ENCODE data around the gene GJC1.
"Not testable (repeated sequence)": the region's sequence is repeated elsewhere in the genome, so short reads cannot be mapped to it uniquely, and the experiment has no call there.

GJC1 gene

GRCh38 chr17:44760474-44761308 lies 69.4 kb downstream of the GJC1 start:
- no peak for DNase-seq (ENCODE audit: low read depth)

- no peak for DNase-seq (ENCODE audit: low read depth)
Measured at GRCh38 chr17:44759916-44760243, 70.2 kb downstream of the GJC1 start.

- no peak for DNase-seq (ENCODE audit: low read depth)
Measured at GRCh38 chr17:44759086-44759915, 70.8 kb downstream of the GJC1 start.

GRCh38 chr17:44758414-44759085 lies 71.5 kb downstream of the GJC1 start, which contains the start of gene ADAM11:
Gene ADAM11, plus strand, starts transcription at chr17:44758988. Its CDS starts 212 bp downstream, at chr17:44759200.
- no peak for DNase-seq (ENCODE audit: low read depth)

GRCh38 chr17:44757918-44758413 lies 72.1 kb downstream of the GJC1 start:
- DNase-seq (ENCODE audit: low read depth) = no peak

- no peak for DNase-seq (ENCODE audit: low read depth)
Measured at GRCh38 chr17:44757045-44757917, 72.8 kb downstream of the GJC1 start.

- not testable (repeated sequence) for DNase-seq (ENCODE audit: low read depth)
Measured at GRCh38 chr17:44755180-44755579, 74.9 kb downstream of the GJC1 start.

- DNase-seq (ENCODE audit: low read depth) = no peak
Measured at GRCh38 chr17:44754276-44754675, 75.8 kb downstream of the GJC1 start.

GRCh38 chr17:44752953-44753861 lies 76.9 kb downstream of the GJC1 start:
- DNase-seq (ENCODE audit: low read depth) = no peak

- no peak for DNase-seq (ENCODE audit: low read depth)
Measured at GRCh38 chr17:44751806-44752205, 78.3 kb downstream of the GJC1 start.

GRCh38 chr17:44751331-44751730 lies 78.8 kb downstream of the GJC1 start:
- no peak for DNase-seq (ENCODE audit: low read depth)

GRCh38 chr17:44749980-44750318 lies 80.1 kb downstream of the GJC1 start:
- no peak for DNase-seq (ENCODE audit: low read depth)

GRCh38 chr17:44749076-44749979 lies 80.8 kb downstream of the GJC1 start:
- DNase-seq (ENCODE audit: low read depth) = no peak

All from activated T-cell treated with anti-CD3 and anti-CD28 coated beads for 24 hours (primary cell).